Measurements from ENCODE around the gene VSTM4. TPM values are rescaled to one million over a fixed set of nuclear protein-coding genes. Genes with fewer than 3 reads are reported as not detected.

The VSTM4 gene
- total and polyA plus RNA-seq, 2 donors (not counting 1 experiment from before 2014, with no cell fraction given), result not detected

- POLR2A ChIA-PET, result no interaction called here
Observed at GRCh38 chr10:49131507-49132361, 16.4 kb upstream of the VSTM4 start.

More at GRCh38 chr10:49131507-49132361, 16.4 kb upstream of the VSTM4 start:
- Mint-ChIP-seq H3K4me1 (peaks cover 21% of the 10 kb centered on the region), H3K27me3 (peaks cover 27% of the 10 kb centered on the region), H3K27ac (no peak overlapping the region), H3K9me3 (ENCODE audit: insufficient read depth) (peaks cover 2% of the 10 kb centered on the region), H3K4me3 (no peak overlapping the region)
- H3K27ac ChIP-seq (ENCODE audit: low read length in 2 of 2), result no peak overlapping the region
- peaks cover 0 to 11% (median 11%) of the 10 kb centered on the region in 3 donors for H3K9me3 ChIP-seq (ENCODE audit: control extremely low read depth in 1 of 3, control insufficient read depth in 2 of 3, insufficient read depth in 1 of 3, low read length in 2 of 3)
- TF ChIP-seq EZH2 (IDR thresholded peaks at IDR 0.05; ENCODE audit: borderline replicate concordance, insufficient read depth, low read depth, low read length, poor library complexity, severe bottlenecking) (no peak), CTCF (IDR thresholded peaks at IDR 0.05) (no peak)
- H3K4me3 ChIP-seq (ENCODE audit: control extremely low read depth in 1 of 5, extremely low read depth in 1 of 5, insufficient read depth in 1 of 5, low read depth in 2 of 5, low read length in 4 of 5), result no peak overlapping the region
- H3K9ac ChIP-seq (ENCODE audit: low read length), result no peak overlapping the region
- CTCF ChIA-PET, result no interaction called here
- whole genome bisulfite sequencing (ENCODE audit: insufficient coverage), result 93% methylated on average over 37 of the region's 37 CpGs
- H3K79me2 ChIP-seq (ENCODE audit: control insufficient read depth, insufficient read depth, low read length), result no peaks in the 10 kb centered on the region
- H3K27me3 ChIP-seq (replicated peaks in 1 of 4; ENCODE audit: control extremely low read depth in 1 of 4, control insufficient read depth in 3 of 4, insufficient read depth in 4 of 4, low read length in 3 of 4), result peaks cover 0 to 8% (median 0%) of the 10 kb centered on the region in 4 experiments
- no peak overlapping the region for H2AFZ ChIP-seq (ENCODE audit: insufficient read depth, low read depth, low read length, poor library complexity, severe bottlenecking)
- intact Hi-C loops (cut with micrococcal nuclease), result no loop called here
- no peaks in the 10 kb centered on the region for H4K20me1 ChIP-seq (ENCODE audit: control insufficient read depth, insufficient read depth, low read length, poor library complexity, severe bottlenecking)
- no peaks in the 10 kb centered on the region for H3K36me3 ChIP-seq (replicated peaks in 1 of 2; ENCODE audit: control extremely low read depth in 1 of 2, control insufficient read depth in 1 of 2, extremely low read depth in 1 of 2, insufficient read depth in 2 of 2, low read length in 1 of 2)
- no peak overlapping the region for H3K4me2 ChIP-seq (replicated peaks; ENCODE audit: low read depth, low read length, poor library complexity, severe bottlenecking)
- H3K4me1 ChIP-seq (ENCODE audit: control insufficient read depth in 2 of 2, insufficient read depth in 2 of 2, low read length in 2 of 2), result peaks cover 28 to 29% of the 10 kb centered on the region in 2 donors
- DNase-seq (no peak), ATAC-seq (ENCODE audit: low read depth) (no peak)

Data from B cell (primary cell).